NCI-H2227 (cell line): ENCODE results near the gene NAALADL2.
"Not testable (repeated sequence)": the region's sequence is repeated elsewhere in the genome, so short reads cannot be mapped to it uniquely, and the experiment has no call there.

ENCODE experiments used
- DNase-seq: peaks from one replicate; lab custom pipeline; 2025; ENCODE audit not compliant: unreplicated experiment; lab: John Stamatoyannopoulos, UW

Gene NAALADL2

GRCh38 chr3:175460849-175461399 lies 601.8 kb downstream of the NAALADL2 start:
- DNase-seq = not testable (repeated sequence)

GRCh38 chr3:175464362-175464761 lies 605.2 kb downstream of the NAALADL2 start:
- DNase-seq = no peak

- no peak for DNase-seq
Observed at GRCh38 chr3:175469124-175469523, 610.0 kb downstream of the NAALADL2 start.

- no peak for DNase-seq
Observed at GRCh38 chr3:175475765-175476164, 616.6 kb downstream of the NAALADL2 start.

DNA sequence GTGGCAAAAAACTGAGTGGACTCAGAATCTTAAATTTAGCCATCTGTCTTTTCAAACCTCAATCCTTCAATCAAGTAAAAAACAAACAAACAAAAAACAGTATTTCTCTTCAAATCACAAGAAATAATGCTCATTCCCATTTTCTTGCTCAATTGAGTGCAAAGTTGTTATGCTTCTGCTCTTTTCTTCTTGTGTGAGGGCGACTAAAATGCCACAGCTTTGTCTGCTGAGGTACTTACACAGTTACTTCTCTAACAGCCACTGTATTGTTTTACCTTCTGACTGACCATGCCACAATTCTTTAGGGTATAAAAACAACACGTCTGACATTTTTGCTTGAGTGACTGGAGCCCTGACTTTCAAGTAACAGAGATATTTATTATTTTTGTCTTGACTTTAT lies 617.4 kb downstream of the NAALADL2 start:
- no peak for DNase-seq

DNA sequence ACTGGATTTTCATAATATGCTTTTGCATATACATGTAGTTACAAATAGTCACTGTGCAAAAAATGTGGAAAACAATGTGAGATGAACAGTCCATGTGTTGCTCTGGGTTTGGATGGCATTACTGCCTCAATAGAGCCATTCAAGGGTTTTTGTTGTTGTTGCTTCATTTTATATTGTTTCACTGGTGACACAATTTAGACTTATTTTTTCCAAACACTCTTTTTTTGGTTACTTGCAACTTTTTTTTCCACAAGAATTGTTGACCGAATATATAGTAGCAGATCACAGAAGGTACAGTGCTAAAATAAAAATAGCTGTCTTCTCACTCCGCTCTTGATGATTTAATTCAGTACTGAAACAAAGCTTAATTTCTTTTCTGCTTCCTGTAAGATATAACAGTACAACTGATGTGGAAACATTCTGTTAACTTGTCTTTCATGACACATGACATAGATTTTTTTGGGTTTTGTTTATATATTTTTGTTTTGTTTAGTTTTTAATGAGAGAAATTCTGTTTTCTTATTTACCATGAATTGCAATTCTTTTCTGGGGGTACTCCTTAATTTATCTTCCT lies 618.6 kb downstream of the NAALADL2 start:
- DNase-seq = no peak

GRCh38 chr3:175478301-175478700 lies 619.2 kb downstream of the NAALADL2 start:
- DNase-seq = no peak

- DNase-seq = no peak
Observed at GRCh38 chr3:175479175-175479574, 620.0 kb downstream of the NAALADL2 start.

DNA sequence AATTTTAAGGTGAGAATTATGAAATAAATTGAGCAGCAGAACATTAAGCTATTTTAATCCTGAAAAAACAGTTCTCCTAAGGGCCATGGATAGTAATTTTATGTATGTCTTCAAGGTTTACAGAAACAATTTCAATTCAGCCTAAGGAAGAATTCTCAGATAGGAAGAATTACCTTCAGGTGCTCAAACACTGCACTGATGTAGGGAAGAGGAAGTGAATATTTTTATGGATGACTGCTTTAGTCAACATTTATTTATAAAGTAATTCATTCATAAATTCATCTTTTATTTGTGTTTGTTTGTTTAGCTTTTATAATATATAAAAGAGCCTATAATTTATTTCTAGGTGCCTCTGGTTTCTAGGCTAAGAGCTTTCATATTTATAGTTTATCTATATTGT lies 620.7 kb downstream of the NAALADL2 start:
- no peak for DNase-seq

DNA sequence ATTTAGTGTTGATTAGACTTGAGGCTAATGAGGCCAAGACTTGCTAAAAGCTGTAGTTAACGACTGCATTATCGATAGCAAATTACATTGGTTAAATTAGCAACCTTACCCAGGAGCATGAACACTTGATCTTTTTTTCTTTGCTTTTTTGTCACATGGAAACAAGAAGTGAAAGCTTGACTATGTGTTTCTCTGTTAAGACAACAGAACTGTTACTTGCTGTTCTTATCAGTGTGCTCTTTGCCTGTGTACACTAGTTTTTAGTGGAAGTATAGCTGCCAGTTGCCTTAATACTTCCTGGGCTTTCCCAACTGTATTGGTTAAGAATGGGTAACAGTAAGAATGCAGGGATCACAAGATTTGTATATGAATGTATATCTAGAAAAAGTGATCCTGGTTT lies 625.5 kb downstream of the NAALADL2 start:
- no peak for DNase-seq

- DNase-seq = no peak
Observed at GRCh38 chr3:175485436-175485835, 626.3 kb downstream of the NAALADL2 start.

DNA sequence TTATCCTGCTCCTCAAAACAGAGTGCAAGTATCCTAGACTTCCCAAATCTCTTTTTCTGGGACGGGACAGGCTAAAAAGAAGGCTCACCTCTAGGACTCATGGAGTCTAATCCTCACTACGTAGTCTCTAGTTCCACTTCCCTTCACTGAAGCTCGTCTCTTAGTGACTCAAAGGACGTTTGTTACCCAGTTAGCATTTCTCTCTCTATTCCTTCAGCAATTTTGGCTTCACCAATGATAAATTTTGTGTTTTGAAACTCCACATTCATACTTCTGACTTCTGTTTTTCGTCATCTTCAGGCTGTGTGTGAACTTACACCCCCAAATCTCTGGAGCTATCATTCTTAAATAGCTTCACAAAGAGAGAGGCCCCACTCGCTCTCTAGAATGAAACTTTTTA lies 627.1 kb downstream of the NAALADL2 start:
- DNase-seq = no peak

- no peak for DNase-seq
Observed at GRCh38 chr3:175489406-175489805, 630.3 kb downstream of the NAALADL2 start.

GRCh38 chr3:175493301-175493700 lies 634.2 kb downstream of the NAALADL2 start:
- DNase-seq = no peak

DNA sequence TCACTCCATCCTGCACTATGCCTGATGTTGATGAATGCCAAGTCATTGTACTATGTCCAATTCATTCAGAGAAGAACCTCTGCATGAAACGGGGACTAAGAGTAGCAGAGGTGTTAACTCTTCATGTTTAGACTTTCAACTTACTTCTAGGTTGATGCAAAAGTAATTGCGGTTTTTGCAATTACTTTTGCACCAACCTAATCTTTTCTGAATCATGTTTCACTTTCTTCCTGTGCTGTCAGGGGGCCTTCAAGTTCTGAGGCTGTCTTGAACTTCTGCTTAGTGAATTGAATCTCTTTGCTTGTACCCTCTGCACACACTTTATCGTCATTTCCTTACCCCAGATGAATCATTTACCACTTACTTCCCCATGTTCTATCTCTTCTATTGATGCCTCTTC lies 636.2 kb downstream of the NAALADL2 start:
- no peak for DNase-seq

- no peak for DNase-seq
Observed at GRCh38 chr3:175502155-175502554, 643.0 kb downstream of the NAALADL2 start.

DNA sequence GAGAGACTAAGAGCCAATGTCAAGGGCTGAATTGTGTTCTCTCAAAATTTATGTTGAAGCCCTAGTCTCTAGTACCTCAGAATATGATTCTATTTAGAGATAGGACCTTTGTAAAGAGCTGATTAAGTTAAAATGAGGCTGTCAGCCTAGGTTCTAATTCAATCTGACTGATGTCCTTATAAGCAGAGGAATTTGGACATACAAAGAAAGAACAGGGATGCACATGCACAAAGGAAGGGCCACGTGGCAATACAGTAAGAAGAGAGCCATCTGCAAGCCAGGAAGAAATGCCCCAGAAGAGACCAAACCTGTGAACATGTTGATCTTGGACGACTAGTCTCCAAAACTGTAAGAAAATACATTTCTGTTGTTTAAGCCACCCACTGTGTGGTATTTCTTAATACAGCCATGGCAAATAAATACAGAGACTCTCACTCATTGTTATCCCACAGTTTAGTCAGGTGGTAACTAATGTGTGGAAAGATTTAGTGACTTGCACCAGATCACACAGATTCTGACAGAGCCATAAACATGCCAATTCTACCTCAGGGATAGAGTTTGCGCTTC lies 652.2 kb downstream of the NAALADL2 start:
- no peak for DNase-seq

DNA sequence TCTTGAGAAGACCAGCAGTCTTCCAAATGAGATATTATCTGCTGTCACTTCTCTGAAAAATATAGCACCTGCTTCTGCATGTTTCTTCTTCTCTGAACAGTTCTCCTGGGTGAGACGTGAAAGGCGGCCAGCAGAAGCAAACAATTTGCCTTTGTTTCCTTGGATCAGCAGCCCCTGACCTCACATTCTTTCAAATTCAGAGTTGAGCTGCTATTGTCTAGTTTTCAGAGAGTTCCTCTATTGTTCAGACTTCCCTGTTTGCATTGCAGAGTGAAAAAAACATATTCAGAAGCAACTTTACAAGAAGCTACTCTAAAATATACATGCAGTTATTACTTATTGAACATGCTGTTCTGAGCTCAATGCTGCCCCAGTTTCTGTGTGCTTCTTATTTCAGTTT lies 653.6 kb downstream of the NAALADL2 start:
- DNase-seq = no peak

DNA sequence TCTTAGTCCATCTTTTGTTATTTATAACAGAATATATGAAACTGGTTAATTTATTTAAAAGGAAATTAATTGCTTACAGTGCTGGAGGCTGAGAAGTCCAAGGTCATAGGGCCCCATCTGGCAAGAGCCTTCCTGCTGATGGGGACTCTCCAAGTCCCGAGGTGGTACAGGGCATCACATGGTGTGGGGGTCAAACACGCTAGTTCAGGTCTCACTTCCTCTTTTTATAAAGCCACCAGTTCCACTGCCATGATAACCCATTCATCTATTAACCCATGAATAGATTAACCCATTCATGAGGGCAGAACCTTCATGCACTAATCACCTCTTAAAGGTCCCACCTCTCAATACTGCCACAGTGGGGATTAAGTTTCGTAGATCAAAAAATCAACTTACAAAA lies 659.3 kb downstream of the NAALADL2 start:
- DNase-seq = no peak

DNA sequence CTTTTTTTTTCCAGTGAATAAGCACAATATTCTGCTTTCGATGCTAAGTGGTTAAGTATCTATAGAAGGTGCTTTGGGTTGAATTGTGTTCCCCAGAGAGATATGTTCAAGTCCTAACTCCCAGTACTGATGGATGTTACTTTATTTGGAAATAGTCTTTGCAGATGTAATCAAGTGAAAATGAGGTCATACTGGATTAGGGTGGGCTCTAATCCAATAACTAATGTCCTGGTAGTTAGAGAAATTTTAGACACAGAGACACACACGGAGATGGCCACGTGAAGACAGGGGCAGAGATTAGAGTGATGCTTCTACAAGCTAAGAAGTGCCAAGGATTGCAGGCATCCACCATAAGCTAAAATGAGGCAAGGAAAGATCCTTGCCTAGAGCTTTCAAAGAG lies 662.3 kb downstream of the NAALADL2 start:
- DNase-seq = no peak

- no peak for DNase-seq
Observed at GRCh38 chr3:175526191-175526590, 667.1 kb downstream of the NAALADL2 start.

- DNase-seq = no peak
Observed at GRCh38 chr3:175526609-175527280, 667.6 kb downstream of the NAALADL2 start.
